ENCODE measurements around the gene CCNL2.
"Not testable (repeated sequence)": the region's sequence is repeated elsewhere in the genome, so short reads cannot be mapped to it uniquely, and the experiment has no call there.

Gene CCNL2

DNA sequence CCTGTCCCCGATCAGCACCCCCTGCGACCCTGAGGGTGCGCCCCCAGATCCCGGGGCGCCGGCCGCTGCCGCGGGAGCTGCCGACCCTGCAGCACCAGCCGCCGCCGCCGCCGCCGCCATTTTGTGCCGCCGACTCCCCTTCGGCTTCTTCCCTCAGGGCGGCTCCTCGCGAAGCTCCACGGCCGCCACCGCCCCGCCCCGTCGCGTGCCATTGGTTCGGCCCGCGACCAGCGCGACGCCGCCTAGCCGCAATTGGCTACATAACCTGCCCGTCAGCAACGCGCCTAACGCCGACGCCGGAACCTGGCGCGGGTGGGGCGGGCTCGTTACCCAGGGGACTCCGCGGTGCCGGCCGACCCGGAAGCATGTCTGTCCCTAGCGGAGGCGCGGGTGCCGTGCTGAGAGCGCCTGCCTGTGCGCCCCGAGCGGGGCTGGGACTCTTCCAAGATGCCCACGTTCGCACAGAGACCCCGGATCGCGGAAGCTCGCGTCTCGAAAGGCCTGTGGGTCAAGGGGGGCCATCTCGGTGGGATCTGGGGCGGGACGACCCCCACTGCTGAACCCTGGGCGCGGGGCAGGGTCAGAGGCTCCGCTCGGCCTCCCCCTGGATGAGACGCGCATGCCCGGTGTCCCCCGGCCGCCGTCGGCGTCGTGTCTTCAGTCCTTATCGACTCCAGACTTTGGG is at the start of gene CCNL2:
CCNL2 (minus strand) TSS at position 149 of the 685 bp plus-strand sequence; CDS start at position 120, 29 bp downstream.
- DNase-seq: peak; percentile 95

- not testable (repeated sequence) for DNase-seq
Observed at GRCh38 chr1:1446631-1447030, 47.5 kb upstream of the CCNL2 start.

DNA sequence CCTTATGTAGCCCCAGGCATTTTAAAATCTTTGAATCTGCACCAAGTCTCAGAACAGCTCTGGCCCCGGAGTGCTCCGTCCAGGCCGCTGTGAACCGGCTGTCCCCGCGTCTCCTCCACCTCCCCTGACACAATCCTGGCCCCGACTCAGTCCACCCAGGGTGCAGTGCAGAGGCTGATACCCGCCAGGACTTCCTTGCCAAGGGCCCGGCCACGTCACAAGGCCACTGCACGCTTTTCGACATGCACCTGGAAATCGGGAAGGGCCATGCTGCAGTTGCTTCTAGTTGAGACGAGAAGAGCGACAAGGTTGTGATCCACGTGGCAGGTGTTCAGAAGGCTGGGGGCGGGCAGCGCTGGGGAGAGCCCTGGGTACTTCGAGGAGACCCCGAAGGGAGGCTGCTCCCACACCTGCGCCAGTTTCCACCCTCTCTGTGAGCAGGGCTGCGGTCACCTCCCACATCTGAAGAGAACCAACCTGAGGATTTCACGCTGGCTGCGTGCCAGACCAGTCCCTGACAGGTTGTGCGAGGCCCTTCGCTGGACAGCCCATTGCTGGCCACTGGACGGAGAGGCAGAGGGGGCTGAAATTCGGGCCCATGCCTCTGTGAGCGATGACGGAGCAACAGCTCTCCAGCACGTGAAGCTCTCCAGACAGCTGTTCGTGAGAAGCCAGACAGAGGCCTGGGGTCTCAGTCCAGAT is 43.1 kb upstream of the CCNL2 start:
- no peak for DNase-seq

DNA sequence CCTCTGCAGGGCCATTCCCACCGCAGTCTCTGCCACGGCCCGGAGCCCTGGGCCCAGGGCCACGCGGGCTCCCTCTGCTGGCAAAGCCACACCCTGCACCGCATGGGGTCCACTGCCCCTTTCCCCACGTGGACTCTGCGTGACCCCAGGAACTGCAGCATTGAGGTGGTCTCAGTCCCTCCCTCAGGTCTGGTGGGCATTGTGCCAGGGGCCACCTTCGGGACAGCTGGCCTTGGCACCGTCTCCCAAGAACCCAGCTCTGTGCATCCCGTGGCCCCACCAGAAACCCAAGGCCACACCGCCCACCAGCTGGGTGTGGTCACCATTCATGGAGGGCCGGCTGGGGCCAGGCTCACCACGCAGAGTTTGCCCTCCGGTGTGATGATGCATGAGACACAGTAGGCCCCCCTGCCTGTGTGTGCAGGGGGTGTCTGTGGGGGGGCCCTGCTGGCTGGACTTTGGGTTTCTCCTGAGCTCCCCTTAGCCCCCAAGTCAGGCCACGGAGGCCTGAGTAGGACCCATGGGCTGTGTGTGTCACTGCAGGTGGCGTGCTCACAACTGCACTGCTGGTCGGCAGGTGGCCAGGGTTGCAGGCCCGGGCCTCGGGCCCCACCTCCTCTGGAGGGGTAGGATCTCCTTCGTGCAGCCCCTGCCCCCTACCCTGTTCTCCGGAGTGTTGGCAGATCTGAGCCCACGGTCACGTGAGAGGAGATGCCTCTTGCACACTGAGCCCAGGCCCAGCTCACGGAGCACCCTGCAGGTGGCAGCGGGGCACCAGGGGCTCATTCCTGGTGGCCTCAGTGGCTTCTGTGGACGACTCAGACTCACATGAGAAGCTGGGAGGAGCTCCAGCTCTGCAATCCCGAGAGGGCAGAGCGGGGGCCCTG is 42.1 kb upstream of the CCNL2 start:
- peak; percentile 51 for DNase-seq

GRCh38 chr1:1440262-1441001 is 41.3 kb upstream of the CCNL2 start:
- no peak for DNase-seq

GRCh38 chr1:1439546-1440261 is 40.6 kb upstream of the CCNL2 start:
- no peak for DNase-seq

DNA sequence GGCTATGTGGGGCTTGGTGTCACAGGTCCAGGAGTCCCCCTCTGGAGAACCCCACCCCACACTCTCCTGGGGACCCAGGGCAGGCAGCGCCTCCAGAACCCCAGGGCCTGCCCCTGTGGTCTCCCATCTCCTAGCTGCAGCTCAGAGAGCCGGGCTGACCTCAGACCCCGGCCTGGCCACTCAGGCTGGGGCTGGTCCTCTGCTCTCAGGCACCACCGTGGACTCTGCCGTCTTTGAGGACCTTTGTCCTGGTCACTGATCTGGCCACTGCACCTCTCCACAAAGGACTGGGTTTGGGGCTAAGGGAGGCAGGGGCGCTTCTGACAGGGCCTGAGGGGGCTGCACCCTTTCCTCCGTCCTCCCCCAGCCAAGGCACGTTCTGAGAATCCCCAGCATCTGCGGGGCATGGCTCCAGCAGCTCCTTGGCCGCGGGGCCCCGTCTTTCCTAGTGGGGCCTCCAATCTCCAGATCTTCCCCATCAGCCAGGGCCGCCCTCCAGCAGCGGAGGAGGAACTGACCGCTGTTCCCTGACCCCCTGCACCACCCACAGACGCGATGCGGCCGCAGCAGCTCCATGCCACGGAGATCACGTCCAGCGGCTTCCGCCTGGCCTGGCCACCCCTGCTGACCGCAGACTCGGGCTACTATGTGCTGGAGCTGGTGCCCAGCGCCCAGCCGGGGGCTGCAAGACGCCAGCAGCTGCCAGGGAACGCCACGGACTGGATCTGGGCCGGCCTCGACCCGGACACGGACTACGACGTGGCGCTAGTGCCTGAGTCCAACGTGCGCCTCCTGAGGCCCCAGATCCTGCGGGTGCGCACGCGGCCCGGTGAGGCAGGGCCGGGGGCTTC is 39.6 kb upstream of the CCNL2 start:
- no peak for DNase-seq

GRCh38 chr1:1437904-1438376 is 38.8 kb upstream of the CCNL2 start:
- no peak for DNase-seq

DNA sequence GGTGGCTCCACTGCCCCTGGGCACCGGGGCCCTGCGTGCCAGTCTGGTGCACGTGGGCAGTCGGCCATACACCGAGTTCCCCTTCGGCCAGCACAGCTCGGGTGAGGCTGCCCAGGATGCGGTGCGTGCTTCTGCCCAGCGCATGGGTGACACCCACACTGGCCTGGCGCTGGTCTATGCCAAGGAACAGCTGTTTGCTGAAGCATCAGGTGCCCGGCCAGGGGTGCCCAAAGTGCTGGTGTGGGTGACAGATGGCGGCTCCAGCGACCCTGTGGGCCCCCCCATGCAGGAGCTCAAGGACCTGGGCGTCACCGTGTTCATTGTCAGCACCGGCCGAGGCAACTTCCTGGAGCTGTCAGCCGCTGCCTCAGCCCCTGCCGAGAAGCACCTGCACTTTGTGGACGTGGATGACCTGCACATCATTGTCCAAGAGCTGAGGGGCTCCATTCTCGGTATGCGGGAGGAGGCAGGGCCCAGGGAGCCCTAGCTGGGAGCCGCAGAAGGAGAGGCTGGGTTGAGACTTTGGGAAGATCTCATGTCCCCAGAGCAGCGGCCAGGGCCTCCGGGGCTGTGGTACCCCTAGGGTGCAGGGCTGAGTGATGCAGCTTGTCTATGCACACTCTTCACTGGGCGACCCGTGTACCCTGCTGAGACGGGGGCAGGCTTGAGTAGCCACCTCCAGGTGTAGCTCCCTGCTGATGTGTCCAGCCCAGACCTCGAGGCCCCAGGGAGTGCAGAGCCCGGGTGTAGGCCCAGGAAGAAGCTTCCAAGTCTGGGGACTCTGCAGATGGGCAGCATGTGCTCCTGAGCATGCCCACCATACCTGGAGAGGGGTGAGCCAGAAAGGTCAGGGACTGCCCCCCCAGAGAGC is 38.1 kb upstream of the CCNL2 start:
- no peak for DNase-seq

GRCh38 chr1:1436630-1437032 is 37.5 kb upstream of the CCNL2 start:
- no peak for DNase-seq

DNA sequence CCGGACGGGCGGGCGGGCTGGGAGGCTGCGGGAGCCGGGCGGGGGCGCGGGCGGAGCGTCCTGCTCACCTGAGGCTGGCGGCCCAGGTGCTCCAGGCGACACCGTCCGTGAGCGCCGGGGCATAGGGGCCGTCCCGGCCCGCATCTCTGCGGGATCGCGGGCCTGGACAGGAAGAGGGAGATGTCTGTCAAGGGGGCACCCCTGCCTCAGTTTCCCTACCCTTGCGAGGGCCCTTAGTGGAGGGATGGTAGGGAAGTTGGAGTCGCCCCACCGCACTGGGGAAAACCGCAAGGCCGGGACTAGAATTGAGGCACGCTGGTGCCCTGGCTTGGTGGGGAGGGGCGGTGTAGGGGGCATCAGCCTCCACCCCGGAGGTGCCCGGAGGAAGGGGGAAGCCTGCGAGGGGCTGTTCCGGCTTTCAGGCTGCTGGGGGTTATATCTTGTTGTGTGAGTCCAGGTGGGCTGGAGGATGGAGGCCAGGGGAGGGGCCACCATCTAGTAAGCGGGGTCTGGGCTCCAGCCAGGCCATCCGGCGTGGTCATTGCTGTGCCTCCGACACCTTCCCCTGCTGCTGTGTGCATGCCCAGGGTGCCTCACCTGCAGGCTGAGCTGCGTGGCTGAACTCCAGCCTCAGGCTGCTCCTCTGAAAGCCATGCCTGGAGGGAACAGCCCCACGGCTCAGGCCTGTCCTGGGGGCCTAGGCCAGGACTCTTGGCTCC is 36.9 kb upstream of the CCNL2 start:
- no peak for DNase-seq

- DNase-seq: no peak
Observed at GRCh38 chr1:1435106-1435903, 36.2 kb upstream of the CCNL2 start, which contains the start of gene VWA1. Gene VWA1, plus strand, starts transcription at chr1:1435690. Its CDS starts 59 bp downstream, at chr1:1435749.

DNA sequence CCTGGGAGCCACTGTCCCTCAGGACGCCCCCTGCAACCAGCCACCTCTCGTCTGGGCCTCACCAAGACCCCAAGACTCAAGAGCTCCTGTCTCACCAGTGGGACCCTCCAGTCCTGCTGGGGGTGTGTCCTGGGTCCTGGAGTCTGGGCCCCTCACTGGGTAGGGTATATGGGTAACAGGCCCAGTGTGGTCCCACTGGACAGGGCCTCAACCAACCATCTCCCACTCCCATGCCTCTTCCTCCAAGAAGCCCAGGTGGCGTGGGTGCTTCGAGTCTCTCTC is 35.6 kb upstream of the CCNL2 start:
- no peak for DNase-seq

DNA sequence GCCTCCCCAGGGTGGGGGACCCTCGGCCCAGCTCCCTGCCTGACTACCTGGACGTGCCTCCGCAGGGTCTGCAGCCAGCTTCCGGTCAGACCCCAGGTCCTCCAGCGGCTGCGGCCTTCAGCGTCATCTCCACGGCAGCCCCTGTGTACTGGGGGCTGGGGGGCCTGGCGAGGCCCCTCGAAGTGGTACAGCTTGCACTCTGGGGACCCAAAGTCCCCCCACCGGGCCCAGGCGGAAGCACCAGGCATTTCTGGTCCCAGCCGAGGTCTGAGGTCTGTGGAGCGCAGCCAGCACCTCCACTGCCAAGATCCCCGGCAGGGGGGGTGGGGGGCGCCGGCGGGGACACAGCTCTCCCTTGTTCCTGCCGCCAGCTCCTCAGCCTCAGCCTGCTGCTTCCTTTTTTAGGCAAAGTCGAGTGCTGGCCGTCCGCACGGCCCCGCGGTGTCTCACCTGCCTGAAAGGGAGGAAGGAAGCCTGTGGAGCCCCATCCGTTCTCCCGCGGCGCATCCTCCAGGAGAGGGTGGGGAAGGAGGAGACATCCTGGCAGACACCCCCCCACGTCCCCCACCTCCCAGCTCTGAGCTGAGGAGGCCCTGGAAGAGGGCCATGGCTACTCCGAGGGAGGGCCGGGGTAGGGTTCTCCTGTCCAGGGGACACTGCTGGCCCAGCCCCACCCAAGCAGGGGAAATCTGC is 35.1 kb upstream of the CCNL2 start:
- DNase-seq: peak; percentile 41

DNA sequence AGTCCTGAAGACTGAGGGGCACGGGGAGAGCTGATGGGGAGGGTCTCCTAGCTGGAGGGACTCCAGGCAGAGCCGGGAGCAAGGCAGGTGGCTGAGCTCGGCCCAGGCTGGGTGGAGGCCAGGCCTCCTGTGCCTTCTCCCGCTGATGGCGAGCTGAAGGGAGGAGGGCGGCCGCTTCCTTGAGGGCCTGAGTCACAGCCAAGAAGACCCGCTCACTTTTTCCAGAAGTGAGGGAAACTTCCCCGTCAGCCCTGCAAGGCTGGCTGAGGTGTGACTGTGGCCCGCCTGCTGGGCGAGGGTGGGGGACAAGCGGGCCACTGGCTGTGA is 34.6 kb upstream of the CCNL2 start:
- DNase-seq: peak; percentile 31

DNA sequence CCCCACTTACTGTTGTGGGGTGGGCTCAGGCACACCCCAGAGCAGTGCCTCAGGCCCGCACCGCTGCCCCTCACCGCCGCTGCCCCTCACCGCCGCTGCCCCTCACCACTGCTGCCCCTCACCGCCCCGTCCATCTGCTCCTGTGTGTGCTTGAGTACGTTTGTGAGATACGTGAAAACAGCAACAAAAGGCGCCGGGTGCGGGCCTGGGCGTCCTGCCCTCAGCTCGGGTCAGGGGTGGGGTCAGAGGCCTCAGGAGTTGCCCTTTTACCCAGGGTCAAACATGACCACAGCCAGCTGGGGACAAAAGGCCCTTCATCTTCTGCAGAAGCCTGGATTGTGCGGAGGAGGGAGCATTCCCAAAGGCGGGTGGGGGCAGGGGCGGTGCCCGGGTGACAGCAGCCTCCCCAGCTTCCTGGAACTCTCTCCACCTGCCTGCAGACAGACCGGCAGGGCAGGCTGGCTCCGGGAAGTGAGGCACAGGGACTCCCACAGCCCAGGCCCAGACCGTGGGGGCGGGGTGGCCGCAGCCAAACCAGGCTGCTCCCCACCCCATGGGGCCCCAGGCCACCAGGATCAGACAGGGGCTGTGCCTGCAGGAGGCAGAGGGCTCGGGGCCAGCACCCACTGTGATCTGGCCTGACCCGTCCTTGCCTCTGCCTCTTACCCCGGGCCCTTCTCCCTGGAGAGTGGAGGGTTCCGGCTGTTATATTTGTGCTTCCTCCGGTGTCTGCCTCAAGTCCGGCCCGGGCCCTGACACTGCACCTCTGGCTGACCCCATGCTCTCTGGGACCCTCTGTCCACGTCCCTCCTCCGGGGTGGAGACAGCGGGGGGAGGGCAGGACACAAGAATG is 34.0 kb upstream of the CCNL2 start:
- peak; percentile 92 for DNase-seq

All from NCI-H2171 treated with DMSO at 0.1 percent for 48 hours (cell line).